HG02943 (cell line): Measurements from ENCODE around the gene NBAS.
"Not testable (repeated sequence)": the region's sequence is repeated elsewhere in the genome, so short reads cannot be mapped to it uniquely, and the experiment has no call there.

Source experiments
- ATAC-seq: cut with Tn5 transposase; IDR thresholded peaks from one replicate; pipeline ENCODE4 v1.9.1; 2021; ENCODE audit warnings: mild to moderate bottlenecking, low read depth, moderate library complexity; ENCODE audit not compliant: unreplicated experiment

The NBAS gene

DNA sequence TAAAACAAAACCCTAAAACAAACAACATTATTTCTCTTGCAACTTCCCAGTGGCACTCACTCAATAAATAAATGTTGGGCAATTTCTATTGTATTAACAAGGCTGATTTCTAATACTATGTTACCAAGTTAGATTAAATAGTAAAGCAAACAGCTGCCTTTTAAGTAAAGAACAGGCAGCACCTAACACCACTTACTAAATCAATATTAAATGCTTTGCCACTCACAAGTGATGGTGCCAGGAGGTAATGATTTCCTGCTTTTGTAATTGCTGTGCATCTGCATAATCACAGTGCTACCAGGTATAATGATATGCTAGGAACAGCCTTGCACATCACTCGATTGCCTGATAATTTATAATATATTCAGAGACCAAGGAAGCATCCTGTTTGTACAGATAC is 276.5 kb downstream of the NBAS start:
- no peak for ATAC-seq

DNA sequence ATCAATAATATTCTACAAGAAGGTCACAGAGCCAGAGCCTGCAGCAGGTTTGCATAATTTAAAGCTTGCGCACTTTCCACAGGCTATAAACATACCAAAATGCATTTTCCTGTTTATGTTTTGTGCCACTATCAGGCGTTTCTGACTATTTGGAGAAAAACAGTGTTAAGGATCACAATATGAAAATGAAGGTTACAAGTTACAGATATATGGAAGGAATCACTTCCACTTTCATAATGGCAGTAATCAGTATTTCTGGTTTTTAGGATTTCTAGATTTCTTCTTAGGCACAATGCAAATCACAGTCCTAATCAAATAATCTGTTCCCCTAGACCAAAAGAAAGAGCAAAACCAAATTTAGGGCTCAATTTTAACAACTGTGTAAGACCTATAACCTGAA is 279.5 kb downstream of the NBAS start:
- ATAC-seq: no peak

DNA sequence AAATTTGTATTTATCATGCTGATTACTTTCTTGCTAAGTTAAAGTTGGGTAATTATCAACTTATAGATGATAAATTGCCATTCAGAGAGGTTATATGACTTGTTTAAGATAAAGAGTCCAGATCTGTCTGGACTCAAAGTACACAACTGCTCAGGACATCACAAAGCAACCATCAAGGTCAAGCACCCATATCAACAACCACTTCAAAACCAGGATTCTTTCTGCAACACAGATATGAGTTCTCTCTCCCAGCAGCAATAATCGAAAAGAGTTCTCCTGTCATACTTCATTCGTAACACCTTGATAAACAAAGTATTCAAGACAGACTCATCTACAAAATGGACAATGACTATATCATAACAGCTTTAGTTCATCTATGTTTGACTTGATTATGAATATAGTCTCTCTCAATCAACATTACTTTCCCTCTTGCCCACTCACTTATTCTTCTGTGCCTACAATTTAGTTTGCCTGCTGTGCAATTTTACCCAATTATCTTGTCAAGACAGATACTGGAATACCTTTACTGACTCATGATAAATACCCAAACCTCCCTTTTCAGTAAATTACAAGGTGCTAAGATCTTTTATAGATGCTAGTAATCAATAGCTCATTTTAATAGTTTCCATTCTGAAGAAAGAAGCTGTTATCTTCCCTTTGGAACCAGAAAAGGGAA is 281.8 kb downstream of the NBAS start:
- no peak for ATAC-seq

DNA sequence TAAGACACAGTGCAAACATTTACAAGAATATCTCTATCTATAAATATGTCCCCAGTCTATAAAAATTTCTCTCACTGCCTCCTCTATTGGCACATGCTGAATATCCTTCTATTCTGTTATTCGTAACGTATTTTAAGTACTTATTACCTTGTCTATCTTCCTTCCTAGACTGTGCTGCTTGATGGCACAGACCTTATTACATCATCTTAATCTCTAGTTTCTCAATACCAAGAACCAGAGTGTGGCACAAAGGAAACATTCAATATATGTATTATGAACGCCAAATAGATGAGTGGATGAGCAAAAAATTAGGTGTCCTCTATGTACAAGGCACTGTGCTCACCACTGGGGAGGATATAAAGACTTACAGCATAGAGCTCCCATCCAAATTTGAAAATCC is 282.8 kb downstream of the NBAS start:
- no peak for ATAC-seq

DNA sequence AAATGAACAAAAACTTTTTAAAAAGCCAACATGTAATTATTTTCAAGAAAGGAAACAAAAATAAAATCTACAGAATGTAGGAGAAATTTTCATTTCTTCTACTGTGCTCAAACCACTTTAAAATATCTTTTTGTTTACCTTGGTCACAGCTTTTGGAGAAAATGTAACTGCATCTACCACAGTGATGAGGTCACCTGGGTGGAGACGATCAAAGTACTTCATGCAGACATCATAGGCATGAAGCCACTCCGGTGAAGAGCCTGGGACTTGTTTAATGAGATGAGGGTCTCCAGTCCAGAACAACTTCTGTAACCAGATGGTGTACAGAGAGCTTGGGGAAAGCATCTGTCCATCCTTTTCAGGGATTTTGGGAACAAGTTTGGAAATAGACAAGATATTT is 285.8 kb downstream of the NBAS start:
- ATAC-seq: no peak

DNA sequence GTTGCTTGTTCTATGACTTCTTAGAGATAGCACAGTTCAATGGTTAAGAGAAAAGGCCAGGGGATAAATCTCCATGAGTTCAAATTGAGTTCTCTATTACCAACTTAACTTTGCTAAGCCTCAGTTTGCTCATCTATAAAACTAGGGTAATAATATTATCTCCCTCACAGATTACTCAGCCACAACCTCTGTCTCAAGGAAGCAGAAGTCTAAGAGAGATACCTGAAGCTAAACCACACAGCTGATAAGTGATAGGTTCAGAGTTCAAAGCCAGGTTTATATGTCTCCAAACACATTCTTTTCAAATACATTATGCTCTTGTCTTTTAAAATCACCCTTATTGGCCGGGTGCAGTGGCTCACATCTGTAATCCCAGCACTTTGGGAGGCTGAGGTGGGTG is 287.7 kb downstream of the NBAS start:
- no peak for ATAC-seq

DNA sequence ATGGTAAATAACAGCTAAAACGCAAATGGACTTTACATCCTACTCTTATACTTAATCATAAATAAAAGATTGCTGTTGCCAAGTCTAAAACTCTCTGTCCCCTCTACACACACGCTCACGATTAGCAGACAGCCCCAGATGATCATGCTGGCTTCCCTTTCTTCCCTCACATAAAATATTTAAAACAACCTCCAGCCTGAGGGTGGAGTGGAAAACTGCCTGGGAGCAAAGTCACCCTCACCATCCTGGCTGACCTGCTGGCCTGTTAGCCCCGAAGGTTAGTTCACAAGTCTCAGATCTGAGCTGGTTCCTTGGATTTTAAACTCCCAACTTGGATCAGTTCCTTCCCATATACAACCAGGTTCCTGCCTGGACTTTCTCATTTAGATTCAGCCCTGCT is 288.2 kb downstream of the NBAS start:
- no peak for ATAC-seq

DNA sequence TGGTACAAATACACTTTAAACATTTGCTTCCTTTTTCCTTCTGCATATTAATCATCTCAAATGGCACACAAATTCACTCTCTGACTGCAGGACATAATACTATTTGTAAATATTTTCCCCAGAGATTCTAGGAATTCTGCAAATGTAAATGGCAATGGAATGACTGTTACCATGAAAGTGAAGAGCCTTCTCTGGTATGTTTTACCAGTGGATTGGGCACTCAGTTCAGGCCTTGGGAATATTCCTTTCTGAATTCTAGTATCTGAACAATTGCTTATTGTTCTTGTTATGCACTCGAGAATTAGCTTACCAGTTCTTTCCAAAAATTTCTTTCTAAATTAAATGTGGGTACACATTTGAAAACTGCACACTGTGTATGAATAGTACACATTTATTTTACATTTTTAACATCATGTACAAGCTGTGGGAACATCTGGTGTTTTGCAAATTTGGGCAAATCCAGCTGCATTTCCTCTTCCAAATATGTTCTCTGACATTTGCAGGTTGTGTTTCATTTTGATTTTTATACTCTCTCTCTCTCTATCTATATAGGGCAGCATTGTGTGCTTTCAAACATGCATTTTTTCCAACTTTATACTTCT is 289.1 kb downstream of the NBAS start:
- no peak for ATAC-seq

DNA sequence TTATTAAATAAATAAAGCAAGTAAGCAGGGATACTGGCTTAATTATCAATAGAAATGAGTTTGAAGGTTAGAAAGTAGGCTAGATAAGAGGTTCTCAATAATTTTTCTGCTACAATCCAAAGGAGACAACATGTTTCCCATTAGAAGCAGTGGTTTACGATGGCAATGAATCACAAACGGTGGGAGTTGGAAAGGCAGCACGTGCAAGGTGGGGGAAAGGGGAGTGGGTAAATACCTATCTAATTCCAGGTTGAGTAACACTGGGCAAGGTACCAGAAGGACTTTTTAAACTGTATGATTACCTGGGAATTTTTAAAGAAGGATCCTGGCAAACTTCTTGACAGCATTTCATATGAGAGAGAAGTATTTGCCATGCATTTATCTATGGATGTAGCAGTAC is 289.9 kb downstream of the NBAS start:
- ATAC-seq: no peak

DNA sequence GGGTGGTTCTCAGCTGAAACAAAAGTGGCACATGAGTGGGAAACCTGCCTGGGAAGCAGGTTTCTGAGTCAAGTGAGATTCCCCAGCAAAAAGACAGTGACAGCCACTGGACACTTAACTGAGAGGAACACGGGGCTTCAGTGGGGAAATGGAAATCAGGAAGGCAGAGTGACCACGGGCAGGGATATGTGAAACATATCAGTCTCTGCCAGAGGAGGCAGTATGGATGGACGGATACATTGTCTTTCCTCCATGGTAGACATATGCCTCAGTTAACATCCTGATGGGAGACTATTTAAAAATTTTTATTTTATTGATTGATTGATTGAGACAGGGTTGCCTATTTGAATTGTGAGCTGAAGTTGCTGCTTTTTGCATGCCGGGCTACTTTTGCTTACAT is 292.1 kb downstream of the NBAS start:
- ATAC-seq: no peak

DNA sequence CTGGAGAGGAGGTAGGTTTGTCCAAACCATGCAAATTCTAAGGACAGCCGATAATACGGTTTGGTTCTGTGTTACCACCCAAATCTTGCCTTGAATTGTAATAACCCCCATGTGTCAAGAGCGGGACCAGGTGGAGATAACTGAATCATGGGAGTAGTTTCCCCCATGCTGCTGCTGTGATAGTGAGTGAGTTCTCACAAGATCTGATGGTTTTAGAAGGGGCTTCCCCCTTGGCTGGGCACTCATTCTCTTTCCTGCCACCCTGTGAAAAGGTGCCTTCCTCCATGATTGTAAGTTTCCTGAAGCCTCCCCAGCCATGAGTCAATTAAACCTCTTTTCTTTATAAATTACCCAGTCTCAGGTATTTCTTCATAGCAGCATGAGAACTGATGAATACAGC is 295.2 kb downstream of the NBAS start:
- ATAC-seq: no peak

DNA sequence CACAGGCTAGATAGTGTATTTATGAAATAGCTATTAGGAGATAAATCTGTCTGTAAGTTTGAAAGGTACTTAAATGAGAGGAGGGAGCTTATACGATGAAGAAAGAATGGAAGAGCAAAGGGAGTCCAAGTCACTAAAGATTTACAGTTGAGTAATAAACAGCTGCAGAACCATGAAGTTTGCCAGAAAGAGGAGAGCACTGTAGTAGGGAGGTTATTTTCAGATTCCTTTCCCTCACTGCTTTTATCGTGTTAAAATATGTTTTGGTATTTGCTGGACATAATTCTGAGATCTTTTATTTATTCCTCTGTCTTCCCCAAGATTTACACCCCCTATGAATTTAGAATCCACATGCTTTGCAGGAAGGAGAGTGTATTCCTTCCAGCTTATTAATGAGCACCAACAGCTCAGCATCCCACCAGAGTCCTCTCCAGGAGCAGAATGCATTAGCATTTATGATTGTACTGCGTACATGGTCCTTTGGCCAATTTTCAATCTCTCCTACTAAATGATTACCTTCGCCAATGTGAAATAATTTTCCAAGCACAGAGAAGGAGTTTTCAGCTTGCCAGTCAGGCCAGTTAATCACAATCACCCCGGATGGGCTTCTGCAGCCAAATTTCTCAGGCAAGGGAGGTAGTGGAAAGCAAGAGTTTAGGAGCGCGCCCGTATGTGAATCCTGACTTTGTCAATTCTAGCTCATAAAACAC is 297.0 kb downstream of the NBAS start:
- no peak for ATAC-seq

DNA sequence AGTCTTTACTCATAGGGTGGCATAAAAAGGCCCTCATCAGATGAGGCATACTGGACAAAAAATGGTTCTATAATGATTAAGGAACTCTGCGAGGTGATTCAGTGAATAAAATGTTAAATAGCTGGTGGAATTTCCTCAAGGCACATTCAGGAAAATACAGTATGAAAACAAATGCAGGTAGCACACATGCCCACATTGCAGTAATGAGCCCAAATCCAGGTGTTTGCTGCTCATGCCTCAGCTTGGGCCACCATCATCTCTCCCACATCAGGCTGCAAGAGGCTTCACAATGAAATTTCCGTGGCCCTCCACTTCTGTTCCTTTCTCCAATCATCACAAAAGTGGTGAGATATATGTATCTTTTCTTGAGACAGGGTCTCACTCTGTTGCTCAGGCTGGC is 298.3 kb downstream of the NBAS start:
- ATAC-seq: no peak

DNA sequence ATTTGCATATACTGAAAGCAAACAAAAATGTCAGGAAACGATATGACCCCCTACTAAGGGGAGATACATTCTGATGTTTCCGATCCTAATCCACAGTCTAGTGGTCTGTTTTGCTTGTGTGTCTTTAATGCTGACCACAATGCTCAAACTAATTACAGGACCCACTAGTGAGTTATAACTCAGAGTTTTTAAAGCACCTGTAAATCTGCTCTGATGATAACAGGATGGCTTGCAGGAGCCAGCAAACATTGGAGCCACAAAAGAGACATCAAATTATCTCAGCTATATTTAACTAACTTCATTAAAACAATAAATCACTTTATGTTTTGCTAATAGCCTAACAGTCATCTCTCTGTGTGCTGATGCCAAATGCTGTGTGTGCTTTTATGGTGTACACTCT is 300.3 kb downstream of the NBAS start:
- ATAC-seq: no peak

DNA sequence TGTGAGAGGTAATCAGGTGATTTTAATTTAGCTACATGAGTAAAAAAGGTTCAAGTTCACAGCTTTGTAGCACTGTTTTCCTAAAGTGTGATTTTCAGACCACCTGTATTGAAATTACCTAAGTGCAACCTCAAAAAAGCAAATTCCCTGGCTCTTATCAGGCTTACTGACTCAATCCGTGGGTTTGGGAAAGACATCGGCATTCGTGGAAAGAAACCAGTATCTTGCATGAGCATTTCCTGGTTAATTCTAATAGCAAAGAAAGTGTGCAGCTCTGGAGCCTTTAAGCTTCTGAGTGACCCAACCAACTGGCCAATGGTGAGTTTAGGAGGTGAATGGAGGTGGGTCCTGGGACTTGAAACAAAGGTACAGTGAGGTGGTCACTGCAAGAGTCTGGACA is 300.9 kb downstream of the NBAS start:
- ATAC-seq: no peak

DNA sequence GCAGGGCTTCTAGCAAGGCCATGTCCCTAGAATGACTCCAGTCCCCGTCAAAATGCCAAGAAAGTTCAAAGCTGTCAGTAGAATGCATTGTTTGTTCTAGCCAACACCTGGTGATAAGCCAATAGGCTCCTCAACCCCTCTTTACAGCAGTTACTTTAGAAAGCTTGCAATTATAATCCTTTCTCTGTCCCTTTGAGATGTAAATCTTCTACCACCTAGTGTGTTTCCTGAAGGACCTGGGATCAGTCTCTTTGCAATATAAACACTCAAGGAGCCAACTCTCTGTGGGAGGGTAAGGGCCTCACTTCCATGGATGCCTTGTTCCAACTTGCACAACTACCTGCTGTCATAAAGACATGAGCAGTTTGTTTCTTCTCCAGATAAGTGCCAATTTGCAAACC is 301.8 kb downstream of the NBAS start:
- ATAC-seq: no peak

DNA sequence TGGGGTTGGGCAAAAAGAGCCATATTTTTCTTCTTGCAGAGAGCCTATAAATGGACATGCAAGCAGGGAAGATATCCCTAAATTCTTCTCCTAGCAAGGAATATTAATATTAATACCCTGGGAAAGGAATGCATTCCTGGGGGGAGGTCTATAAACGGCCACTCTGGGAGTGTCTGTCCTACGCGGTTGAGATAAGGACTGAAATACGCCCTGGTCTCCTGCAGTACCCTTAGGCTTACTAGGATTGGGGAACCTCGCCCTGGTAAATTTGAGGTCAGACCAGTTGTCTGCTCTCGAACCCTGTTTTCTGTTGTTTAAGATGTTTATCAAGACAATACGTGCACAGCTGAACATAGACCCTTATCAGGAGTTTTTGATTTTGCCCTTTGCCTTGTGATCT is 302.7 kb downstream of the NBAS start:
- ATAC-seq: not testable (repeated sequence)

DNA sequence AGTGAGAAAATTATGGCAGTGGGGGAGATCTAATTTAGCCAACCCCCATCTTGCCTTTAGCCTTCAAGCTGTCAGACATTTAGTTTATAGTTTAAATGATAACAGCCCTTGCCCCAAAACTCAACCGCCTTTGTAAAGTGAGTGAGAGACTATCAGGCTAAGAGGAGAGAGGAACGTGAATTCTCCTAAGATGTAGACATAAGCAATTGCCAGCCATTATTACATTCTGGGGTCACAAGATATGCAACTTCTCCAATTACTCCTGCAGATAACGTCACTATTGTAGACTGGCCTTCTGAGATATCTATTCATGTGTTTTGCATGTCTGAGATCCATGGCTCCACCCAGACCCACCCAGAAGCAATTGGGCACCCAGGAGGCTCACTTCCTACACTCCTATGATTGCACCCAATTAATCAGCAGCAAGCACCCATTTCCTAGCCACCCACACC is 307.3 kb downstream of the NBAS start:
- no peak for ATAC-seq

DNA sequence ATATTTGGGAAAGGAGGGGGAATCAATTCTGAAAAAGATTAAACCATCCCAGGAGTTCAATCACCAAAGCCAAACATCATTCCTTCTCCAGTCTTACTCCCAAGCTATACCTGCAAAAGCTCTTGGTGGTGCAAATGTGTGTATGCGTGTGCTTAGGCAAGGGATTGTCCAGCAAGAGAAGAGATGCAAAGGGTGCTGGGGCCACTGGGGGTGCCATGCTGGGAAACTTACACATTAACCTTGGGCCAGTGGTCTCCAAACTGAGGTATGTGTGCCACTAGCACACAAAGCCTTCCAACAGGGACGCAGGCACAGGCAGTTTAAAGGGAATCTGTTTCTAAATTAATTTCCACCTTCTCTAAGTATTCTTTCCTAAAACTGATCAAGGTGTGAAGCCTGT is 307.9 kb downstream of the NBAS start:
- no peak for ATAC-seq

DNA sequence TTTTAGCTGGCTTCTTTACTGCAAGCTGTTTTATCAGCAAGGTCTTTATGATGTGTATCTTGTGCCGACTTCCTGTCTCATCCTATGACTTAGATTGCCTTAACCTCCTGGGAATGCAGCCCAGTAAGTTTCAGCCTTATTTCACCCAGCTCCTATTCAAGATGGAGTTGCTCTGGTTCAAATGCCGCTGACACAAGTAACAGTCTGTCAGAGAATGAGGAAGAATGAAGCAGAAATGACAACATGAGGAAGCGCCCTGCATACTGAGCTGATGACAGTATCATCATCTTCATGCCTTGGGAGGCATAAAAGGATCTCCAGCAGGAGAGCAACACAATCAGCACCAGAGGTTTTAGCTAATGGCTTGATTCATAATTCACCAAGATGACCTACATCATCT is 309.4 kb downstream of the NBAS start:
- ATAC-seq: no peak

DNA sequence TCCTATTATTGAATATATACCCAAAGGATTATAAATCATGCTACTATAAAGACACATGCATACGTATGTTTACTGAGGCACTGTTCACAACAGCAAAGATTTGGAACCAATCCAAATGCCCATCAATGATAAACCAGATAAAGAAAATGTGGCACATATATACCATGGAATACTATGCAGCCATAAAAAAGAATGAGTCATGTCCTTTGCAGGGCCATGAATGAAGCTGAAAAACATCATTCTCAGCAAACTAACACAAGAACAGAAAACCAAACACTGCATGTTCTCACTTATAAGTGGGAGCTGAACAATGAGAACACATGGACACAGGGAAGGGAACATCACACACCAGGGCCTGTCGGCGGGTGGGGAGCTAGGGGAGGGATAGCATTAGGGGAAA is 310.2 kb downstream of the NBAS start:
- ATAC-seq: not testable (repeated sequence)

DNA sequence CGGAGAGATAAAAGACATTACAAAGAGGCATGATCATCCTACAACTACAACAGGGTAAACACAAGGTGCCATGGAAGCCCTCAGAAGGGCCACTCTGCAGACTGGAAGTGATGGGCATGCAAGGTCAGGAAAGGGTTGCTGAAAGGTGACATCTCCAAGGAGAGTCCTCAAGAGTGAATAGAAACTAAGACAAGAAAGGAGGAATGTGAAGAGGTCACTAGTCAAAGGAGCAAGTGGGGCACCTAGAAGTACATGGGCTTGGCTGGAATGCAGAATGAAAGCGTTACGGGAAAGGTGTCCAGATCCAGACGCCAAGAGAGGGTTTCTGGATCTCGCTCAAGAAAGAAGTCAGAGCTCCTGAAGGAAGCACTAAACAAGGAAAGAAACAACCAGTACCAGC is 314.3 kb downstream of the NBAS start:
- ATAC-seq: no peak
